Erythroblast (primary cell): ENCODE data around the gene DSCAML1.

ENCODE experiments used
- GATA1 ChIP-seq: IDR thresholded peaks from 2 replicates; pipeline ENCODE4 v1.6.1; 2011; ENCODE audit warnings: low read depth, mild to moderate bottlenecking, control low read depth, low read length, moderate library complexity
- POLR2A ChIP-seq: IDR thresholded peaks from 2 replicates; pipeline ENCODE4 v1.6.1; 2011; ENCODE audit warnings: mild to moderate bottlenecking, low read length

- no peak for TF ChIP-seq POLR2A
- TF ChIP-seq GATA1: no peak
Observed at GRCh38 chr11:117794772-117795629, 2.0 kb downstream of the DSCAML1 start.
